Transverse colon (tissue), 4 donors: ENCODE results near the gene MTF1.

Source experiments
- POLR2A ChIP-seq: fragments of 450-650 bp; IDR thresholded peaks from one replicate; pipeline ENCODE4 v1.6.1; 2016; ENCODE audit warnings: antibody characterized with exemption, mild to moderate bottlenecking, moderate library complexity
- POLR2AphosphoS5 ChIP-seq, 3 donors: sonication (generic); formaldehyde crosslinking; IDR thresholded peaks; one replicate each; pipeline ENCODE4 v1.6.1; 2016; ENCODE audit warnings: antibody characterized with exemption in 3 of 3
- TF ChIP-seq, protein P1 (sequence below), 5 experiments: fragments of 200-600 bp in 3 of 5; fragments of 450-650 bp in 2 of 5; sonication (generic) in 3 of 5; IDR thresholded peaks; 1 replicate in 2 of 5; 2 replicates in 3 of 5; pipeline ENCODE4 v1.5.1; 2016 to 2017; ENCODE audit warnings: antibody characterized with exemption in 5 of 5, inconsistent platforms in 3 of 5, mild to moderate bottlenecking in 2 of 5, moderate library complexity in 1 of 5

DNA sequence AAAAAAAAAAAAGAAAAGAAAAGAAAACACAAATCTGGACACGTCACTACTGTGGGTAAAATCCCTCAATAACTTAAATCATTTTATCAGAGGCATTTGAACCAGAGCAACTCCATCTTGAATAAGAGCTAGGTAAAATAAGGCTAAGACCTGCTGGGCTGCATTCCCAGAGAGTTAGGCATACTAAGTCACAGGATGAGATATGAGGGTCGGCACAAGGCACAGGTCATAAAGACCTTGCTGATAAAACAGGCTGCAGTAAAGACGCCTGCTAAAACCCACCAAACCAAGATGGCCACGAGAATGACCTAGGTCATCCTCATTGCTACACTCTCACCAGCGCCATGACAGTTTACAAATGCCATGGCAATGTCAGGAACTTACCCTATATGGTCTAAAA lies 43.6 kb upstream of the MTF1 start:
- TF ChIP-seq, protein P1, sequence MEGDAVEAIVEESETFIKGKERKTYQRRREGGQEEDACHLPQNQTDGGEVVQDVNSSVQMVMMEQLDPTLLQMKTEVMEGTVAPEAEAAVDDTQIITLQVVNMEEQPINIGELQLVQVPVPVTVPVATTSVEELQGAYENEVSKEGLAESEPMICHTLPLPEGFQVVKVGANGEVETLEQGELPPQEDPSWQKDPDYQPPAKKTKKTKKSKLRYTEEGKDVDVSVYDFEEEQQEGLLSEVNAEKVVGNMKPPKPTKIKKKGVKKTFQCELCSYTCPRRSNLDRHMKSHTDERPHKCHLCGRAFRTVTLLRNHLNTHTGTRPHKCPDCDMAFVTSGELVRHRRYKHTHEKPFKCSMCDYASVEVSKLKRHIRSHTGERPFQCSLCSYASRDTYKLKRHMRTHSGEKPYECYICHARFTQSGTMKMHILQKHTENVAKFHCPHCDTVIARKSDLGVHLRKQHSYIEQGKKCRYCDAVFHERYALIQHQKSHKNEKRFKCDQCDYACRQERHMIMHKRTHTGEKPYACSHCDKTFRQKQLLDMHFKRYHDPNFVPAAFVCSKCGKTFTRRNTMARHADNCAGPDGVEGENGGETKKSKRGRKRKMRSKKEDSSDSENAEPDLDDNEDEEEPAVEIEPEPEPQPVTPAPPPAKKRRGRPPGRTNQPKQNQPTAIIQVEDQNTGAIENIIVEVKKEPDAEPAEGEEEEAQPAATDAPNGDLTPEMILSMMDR (IDR thresholded peaks at IDR 0.05) = no peak
- TF ChIP-seq POLR2AphosphoS5 (IDR thresholded peaks at IDR 0.05) (no peak), POLR2A (no peak)
